ENCODE results near the gene ARID5B. TPM values are rescaled to one million over a fixed set of nuclear protein-coding genes. Genes with fewer than 3 reads are reported as not detected.

Gene ARID5B
- total RNA-seq, 1 experiment from 2014 or later = 1.3 TPM

DNA sequence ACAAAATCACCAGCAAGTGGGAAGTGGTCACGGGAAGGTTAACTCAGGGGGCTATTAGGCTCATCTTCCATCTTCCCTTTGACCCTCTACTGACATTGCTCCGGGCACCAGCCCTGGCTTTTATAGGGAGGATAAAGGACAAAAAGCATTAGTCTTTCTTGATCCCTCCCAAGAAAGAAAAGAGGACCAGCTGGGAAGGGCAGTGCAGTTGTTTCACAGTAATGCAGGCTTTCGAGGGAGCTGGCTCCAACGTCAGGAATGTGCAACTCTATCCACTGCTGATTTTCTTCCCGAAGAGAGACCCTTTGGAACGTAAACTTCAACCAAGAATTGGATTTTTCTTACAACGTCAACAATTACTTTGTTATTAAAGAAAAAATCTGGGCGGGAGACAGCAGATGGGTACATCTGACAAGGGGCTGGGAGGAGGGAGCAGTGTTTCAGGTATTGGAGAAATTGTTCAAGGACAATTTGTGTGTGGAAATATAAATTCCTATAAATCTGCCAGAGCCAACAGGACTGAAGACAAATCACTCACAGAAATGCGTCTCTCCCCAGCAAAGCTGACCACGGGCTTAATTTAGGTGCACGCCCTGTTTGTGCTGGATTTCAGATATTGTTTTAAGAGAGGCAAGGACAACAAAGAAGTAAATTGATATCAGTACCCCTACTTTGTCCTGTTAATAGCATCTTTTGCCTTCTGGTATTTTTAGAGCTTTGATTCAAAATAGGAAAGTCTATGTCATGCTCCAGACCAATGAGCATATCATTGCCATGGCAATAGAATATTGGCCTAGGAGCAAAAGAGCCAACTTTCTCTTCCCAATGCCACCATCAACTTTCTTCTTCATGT lies 23.4 kb upstream of the ARID5B start:
- Histone ChIP-seq H3K4me2 (ENCODE audit: low read depth, low read length, poor library complexity, severe bottlenecking) (no peak overlapping the region), H3K9me3 (ENCODE audit: low read length) (no peaks in the 10 kb centered on the region), H2AFZ (ENCODE audit: low read length) (no peak overlapping the region), H3K9ac (ENCODE audit: low read length) (no peak overlapping the region), H3K4me1 (ENCODE audit: low read length) (no peaks in the 10 kb centered on the region), H3K4me3 (ENCODE audit: low read length) (no peak overlapping the region), H3K27me3 (ENCODE audit: low read length) (no peaks in the 10 kb centered on the region), H3K9me2 (replicated peaks; ENCODE audit: insufficient read depth, low read length) (no peaks in the 10 kb centered on the region), H3K27ac (ENCODE audit: low read length) (no peak overlapping the region), H4K20me1 (ENCODE audit: insufficient read depth, low read depth, low read length) (no peaks in the 10 kb centered on the region), H3K36me3 (ENCODE audit: insufficient read depth, low read length) (no peaks in the 10 kb centered on the region), H3K79me2 (ENCODE audit: low read length) (no peaks in the 10 kb centered on the region)
- no peak for DNase-seq

DNA sequence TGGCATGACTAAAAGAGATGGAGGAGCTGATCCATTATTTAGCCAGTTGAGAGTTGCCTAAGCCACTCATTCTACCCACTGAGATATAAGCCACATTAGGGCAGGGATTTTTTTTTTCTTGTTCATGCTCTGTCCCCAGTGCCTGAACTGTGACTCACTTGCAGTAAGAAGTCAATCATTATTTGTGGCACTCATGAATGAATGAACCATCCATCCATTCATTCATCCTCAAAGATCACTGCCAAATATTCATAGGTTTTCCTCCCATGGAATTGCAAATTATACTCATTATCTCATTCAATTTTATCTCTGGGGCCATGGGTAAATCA lies 22.8 kb upstream of the ARID5B start:
- no peaks in the 10 kb centered on the region for H4K20me1 ChIP-seq (ENCODE audit: insufficient read depth, low read depth, low read length)
- no peak overlapping the region for H3K4me2 ChIP-seq (ENCODE audit: low read depth, low read length, poor library complexity, severe bottlenecking)
- H3K4me1 ChIP-seq (ENCODE audit: low read length) = peaks cover 3% of the 10 kb centered on the region; the same call in 1 of the 2 replicates
- no peaks in the 10 kb centered on the region for H3K9me3 ChIP-seq (ENCODE audit: low read length)
- H3K9me2 ChIP-seq (replicated peaks; ENCODE audit: insufficient read depth, low read length) = no peaks in the 10 kb centered on the region
- no peak overlapping the region for H3K4me3 ChIP-seq (ENCODE audit: low read length)
- no peak overlapping the region for H2AFZ ChIP-seq (ENCODE audit: low read length)
- no peaks in the 10 kb centered on the region for H3K27me3 ChIP-seq (ENCODE audit: low read length)
- H3K27ac ChIP-seq (ENCODE audit: low read length) = no peak overlapping the region
- H3K9ac ChIP-seq (ENCODE audit: low read length) = no peak overlapping the region
- no peaks in the 10 kb centered on the region for H3K36me3 ChIP-seq (ENCODE audit: insufficient read depth, low read length)
- no peak for DNase-seq
- H3K79me2 ChIP-seq (ENCODE audit: low read length) = no peaks in the 10 kb centered on the region

DNA sequence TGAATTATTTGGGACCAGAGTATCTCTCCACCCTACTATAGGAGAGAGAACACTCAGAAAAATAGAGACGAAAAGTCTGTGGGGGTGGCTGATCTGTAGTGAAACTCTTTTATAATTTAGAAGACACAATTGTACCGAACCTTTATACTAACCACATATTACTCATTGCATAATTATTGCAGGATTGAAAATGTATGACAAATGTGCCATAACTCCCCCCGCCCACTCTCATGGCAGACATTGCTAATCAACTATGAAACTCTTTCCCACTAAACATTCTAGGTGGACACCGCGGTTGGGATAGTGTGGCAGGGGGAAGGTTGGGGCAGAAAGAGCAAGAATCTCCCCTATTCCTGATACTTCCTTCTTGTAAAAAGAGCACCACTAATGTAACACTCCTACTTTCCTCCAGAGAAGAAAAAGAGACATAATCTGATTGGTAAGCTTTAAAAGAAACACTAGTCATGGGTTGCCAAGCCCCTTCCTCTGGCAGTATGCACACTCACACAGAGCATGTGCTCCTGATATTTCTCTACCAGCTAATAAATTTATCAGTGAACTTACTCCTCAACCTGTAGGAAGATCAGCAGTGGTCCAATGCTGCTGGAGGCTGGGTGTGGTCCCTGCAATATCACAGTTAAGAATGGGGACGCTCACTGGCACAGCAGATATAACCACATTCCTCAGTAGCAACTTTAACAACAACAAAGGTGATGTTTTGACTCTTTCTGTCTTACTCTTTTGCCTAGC lies 18.7 kb upstream of the ARID5B start:
- Histone ChIP-seq H4K20me1 (ENCODE audit: insufficient read depth, low read depth, low read length) (no peaks in the 10 kb centered on the region), H3K9me3 (ENCODE audit: low read length) (no peaks in the 10 kb centered on the region), H3K4me3 (ENCODE audit: low read length) (no peak overlapping the region), H3K27ac (ENCODE audit: low read length) (no peak overlapping the region), H2AFZ (ENCODE audit: low read length) (no peak overlapping the region), H3K79me2 (ENCODE audit: low read length) (no peaks in the 10 kb centered on the region), H3K9ac (ENCODE audit: low read length) (no peak overlapping the region), H3K36me3 (ENCODE audit: insufficient read depth, low read length) (no peaks in the 10 kb centered on the region), H3K27me3 (ENCODE audit: low read length) (no peaks in the 10 kb centered on the region), H3K9me2 (replicated peaks; ENCODE audit: insufficient read depth, low read length) (no peaks in the 10 kb centered on the region), H3K4me2 (ENCODE audit: low read depth, low read length, poor library complexity, severe bottlenecking) (no peak overlapping the region), H3K4me1 (ENCODE audit: low read length) (peaks cover 4% of the 10 kb centered on the region; the same call in 1 of the 2 replicates)
- DNase-seq = no peak

DNA sequence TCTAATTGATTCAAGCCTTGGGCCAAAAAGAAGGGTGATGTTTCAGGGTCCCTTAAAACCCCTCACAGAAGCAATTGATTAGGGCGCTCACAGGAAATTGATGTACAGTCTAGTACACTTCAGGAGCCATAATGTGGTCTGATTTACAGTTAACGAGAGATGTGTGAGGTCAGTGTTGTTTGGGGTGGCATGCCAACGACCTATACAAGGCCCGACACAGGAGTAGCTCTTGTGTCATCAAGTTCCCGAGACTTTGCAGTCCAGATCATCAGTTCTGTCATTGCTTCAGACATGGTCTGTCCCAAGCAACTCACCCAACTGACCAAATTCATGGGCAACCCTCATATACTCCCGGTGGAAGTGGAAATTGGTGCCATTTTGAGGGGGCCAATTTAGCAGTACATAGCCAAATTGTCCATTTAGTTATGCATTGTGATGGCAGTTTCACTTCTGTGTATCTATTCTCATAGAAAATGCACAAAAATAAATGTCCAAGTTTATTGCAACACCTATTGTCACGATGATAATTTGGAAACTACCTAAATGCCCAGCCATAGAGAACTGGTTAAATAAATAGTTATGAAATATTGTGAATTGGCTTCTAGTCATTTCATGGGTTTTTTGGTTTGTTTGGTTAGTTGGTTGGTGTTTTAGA lies 18.0 kb upstream of the ARID5B start:
- Histone ChIP-seq H3K36me3 (ENCODE audit: insufficient read depth, low read length) (no peaks in the 10 kb centered on the region), H3K9me2 (replicated peaks; ENCODE audit: insufficient read depth, low read length) (no peaks in the 10 kb centered on the region), H3K4me3 (ENCODE audit: low read length) (no peak overlapping the region), H4K20me1 (ENCODE audit: insufficient read depth, low read depth, low read length) (no peaks in the 10 kb centered on the region), H2AFZ (ENCODE audit: low read length) (no peak overlapping the region), H3K27ac (ENCODE audit: low read length) (no peak overlapping the region), H3K79me2 (ENCODE audit: low read length) (no peaks in the 10 kb centered on the region), H3K4me1 (ENCODE audit: low read length) (peaks cover 4% of the 10 kb centered on the region; the same call in 1 of the 2 replicates), H3K4me2 (ENCODE audit: low read depth, low read length, poor library complexity, severe bottlenecking) (no peak overlapping the region), H3K27me3 (ENCODE audit: low read length) (no peaks in the 10 kb centered on the region), H3K9ac (ENCODE audit: low read length) (no peak overlapping the region), H3K9me3 (ENCODE audit: low read length) (no peaks in the 10 kb centered on the region)
- no peak for DNase-seq

DNA sequence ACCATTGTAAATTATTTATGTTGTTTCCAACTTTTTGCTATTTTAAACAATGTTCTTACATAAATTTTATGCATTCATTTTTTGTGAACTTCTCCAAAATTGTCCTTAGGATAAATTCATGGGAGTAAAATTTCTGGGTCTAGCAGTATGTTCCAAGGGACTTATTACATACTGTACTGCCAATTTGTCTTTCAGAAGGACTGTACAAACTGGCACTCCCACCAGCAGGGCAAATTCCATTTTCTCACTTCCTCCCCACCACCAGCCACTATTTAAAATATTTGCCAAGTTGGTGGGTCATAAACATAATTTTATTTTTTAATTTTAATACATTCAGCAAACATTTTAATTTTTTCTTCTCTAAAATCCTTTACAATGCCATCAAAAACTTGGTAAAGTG lies 13.7 kb upstream of the ARID5B start:
- DNase-seq = no peak
- no peaks in the 10 kb centered on the region for H3K79me2 ChIP-seq (ENCODE audit: low read length)
- H3K27me3 ChIP-seq (ENCODE audit: low read length) = no peaks in the 10 kb centered on the region
- H4K20me1 ChIP-seq (ENCODE audit: insufficient read depth, low read depth, low read length) = no peaks in the 10 kb centered on the region
- H3K9ac ChIP-seq (ENCODE audit: low read length) = no peak overlapping the region
- H3K4me1 ChIP-seq (ENCODE audit: low read length) = peaks cover 16% of the 10 kb centered on the region
- H3K9me3 ChIP-seq (ENCODE audit: low read length) = no peaks in the 10 kb centered on the region
- no peak overlapping the region for H2AFZ ChIP-seq (ENCODE audit: low read length)
- H3K27ac ChIP-seq (ENCODE audit: low read length) = no peak overlapping the region
- no peaks in the 10 kb centered on the region for H3K9me2 ChIP-seq (replicated peaks; ENCODE audit: insufficient read depth, low read length)
- no peak overlapping the region for H3K4me2 ChIP-seq (ENCODE audit: low read depth, low read length, poor library complexity, severe bottlenecking)
- no peak overlapping the region for H3K4me3 ChIP-seq (ENCODE audit: low read length)
- no peaks in the 10 kb centered on the region for H3K36me3 ChIP-seq (ENCODE audit: insufficient read depth, low read length)

DNA sequence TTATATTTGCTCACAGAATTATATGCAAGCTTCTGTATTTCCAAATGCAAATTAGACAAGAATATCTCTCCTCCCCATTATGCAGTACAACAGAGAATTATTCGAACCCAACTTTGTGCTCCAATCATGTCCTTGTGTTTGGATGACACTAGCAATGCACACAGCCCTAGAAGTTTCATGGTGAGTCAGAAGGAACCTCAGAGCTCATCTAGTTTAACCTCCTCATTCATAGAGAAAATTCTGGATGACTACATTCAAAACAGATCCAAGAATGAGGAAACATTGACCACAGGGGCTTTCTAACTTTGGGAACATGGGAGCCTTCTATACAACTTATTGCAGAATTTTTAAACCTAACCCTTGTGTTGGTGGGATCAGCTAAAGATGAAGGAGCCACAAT lies 12.8 kb upstream of the ARID5B start:
- DNase-seq = no peak
- Histone ChIP-seq H2AFZ (ENCODE audit: low read length) (no peak overlapping the region), H3K4me1 (ENCODE audit: low read length) (peaks cover 13% of the 10 kb centered on the region), H3K79me2 (ENCODE audit: low read length) (no peaks in the 10 kb centered on the region), H3K36me3 (ENCODE audit: insufficient read depth, low read length) (no peaks in the 10 kb centered on the region), H3K27ac (ENCODE audit: low read length) (no peak overlapping the region), H3K9me3 (ENCODE audit: low read length) (no peaks in the 10 kb centered on the region), H3K9me2 (replicated peaks; ENCODE audit: insufficient read depth, low read length) (no peaks in the 10 kb centered on the region), H3K4me2 (ENCODE audit: low read depth, low read length, poor library complexity, severe bottlenecking) (no peak overlapping the region), H4K20me1 (ENCODE audit: insufficient read depth, low read depth, low read length) (no peaks in the 10 kb centered on the region), H3K9ac (ENCODE audit: low read length) (no peak overlapping the region), H3K4me3 (ENCODE audit: low read length) (no peak overlapping the region), H3K27me3 (ENCODE audit: low read length) (no peaks in the 10 kb centered on the region)

DNA sequence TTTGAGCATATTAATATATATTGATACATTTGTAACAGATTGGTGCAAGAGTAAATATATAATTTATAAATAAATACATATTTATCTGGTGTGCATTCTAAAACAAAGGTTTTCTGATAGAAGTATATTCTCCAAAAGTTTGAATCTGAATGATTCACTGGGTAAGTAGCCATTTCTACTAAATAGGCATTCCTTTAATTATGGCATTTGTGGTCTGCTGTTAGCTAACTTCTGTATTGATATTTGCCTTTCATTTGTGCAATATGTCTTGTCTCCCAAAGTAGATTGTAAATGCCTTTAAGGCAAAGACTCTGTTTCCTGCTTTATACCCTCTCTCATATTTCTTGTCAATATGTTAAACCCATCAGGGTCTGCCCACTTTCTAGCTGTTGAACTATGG lies 11.1 kb upstream of the ARID5B start:
- H3K79me2 ChIP-seq (ENCODE audit: low read length) = no peaks in the 10 kb centered on the region
- no peaks in the 10 kb centered on the region for H4K20me1 ChIP-seq (ENCODE audit: insufficient read depth, low read depth, low read length)
- H3K4me2 ChIP-seq (ENCODE audit: low read depth, low read length, poor library complexity, severe bottlenecking) = no peak overlapping the region
- no peaks in the 10 kb centered on the region for H3K27me3 ChIP-seq (ENCODE audit: low read length)
- H2AFZ ChIP-seq (ENCODE audit: low read length) = no peak overlapping the region
- peaks cover 12% of the 10 kb centered on the region for H3K4me1 ChIP-seq (ENCODE audit: low read length)
- no peak overlapping the region for H3K27ac ChIP-seq (ENCODE audit: low read length)
- no peaks in the 10 kb centered on the region for H3K36me3 ChIP-seq (ENCODE audit: insufficient read depth, low read length)
- no peak overlapping the region for H3K9ac ChIP-seq (ENCODE audit: low read length)
- H3K9me3 ChIP-seq (ENCODE audit: low read length) = no peaks in the 10 kb centered on the region
- no peak for DNase-seq
- no peaks in the 10 kb centered on the region for H3K9me2 ChIP-seq (replicated peaks; ENCODE audit: insufficient read depth, low read length)
- no peak overlapping the region for H3K4me3 ChIP-seq (ENCODE audit: low read length)

DNA sequence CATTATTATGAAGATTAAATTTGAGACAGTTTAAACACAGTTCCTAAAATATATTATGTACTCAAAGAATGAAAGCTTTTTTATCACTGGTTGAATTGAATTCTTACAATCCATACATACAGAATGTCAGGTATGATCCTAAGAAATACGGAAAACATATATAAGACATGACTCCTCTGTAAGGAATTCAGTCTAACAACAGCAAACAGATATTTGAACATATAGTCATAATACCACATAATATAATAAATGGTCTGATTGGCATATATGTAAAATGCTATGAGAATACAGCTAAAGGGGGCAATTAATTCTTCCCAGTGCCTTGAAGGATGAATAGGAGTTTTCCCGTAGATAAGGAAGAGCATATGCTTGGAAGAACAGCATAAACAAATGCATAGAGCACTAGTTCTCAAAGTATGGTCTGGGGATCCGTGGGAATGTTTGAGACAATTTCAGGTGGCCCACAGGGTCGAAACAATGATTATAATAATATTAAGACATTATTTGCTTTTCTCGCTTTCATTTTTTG lies 10.6 kb upstream of the ARID5B start:
- Histone ChIP-seq H3K4me1 (ENCODE audit: low read length) (peaks cover 12% of the 10 kb centered on the region), H4K20me1 (ENCODE audit: insufficient read depth, low read depth, low read length) (no peaks in the 10 kb centered on the region)

More for the DNA sequence above, 10.6 kb upstream of the ARID5B start:
- Histone ChIP-seq H3K27ac (ENCODE audit: low read length) (no peak overlapping the region), H3K4me2 (ENCODE audit: low read depth, low read length, poor library complexity, severe bottlenecking) (no peak overlapping the region), H3K9me2 (replicated peaks; ENCODE audit: insufficient read depth, low read length) (no peaks in the 10 kb centered on the region), H3K27me3 (ENCODE audit: low read length) (no peaks in the 10 kb centered on the region), H3K9me3 (ENCODE audit: low read length) (no peaks in the 10 kb centered on the region), H3K9ac (ENCODE audit: low read length) (no peak overlapping the region), H3K36me3 (ENCODE audit: insufficient read depth, low read length) (no peaks in the 10 kb centered on the region), H3K4me3 (ENCODE audit: low read length) (no peak overlapping the region), H2AFZ (ENCODE audit: low read length) (no peak overlapping the region), H3K79me2 (ENCODE audit: low read length) (no peaks in the 10 kb centered on the region)
- no peak for DNase-seq

Measured in Karpas-422 (cell line).